Stomach (tissue), 4 donors: ENCODE results near the gene TC2N.

ENCODE experiments used
- CTCF ChIP-seq, 7 experiments: fragments of 450-650 bp in 4 of 7; fragments of 200-600 bp in 3 of 7; sonication (generic) in 3 of 7; IDR thresholded peaks; one replicate each; pipeline ENCODE4 v1.5.1; 2016 to 2019; ENCODE audit warnings: antibody characterized with exemption in 7 of 7, control low read depth in 2 of 7, mild to moderate bottlenecking in 1 of 7
- EP300 ChIP-seq: sonication (generic); formaldehyde crosslinking; IDR thresholded peaks from one replicate; pipeline ENCODE4 v1.6.1; 2017; ENCODE audit warnings: antibody characterized with exemption
- POLR2A ChIP-seq, 4 donors: fragments of 450-650 bp; IDR thresholded peaks; one replicate each; pipeline ENCODE4 v1.6.1; 2016; ENCODE audit warnings: antibody characterized with exemption in 4 of 4, control low read depth in 2 of 4, mild to moderate bottlenecking in 1 of 4, moderate library complexity in 1 of 4
- POLR2AphosphoS5 ChIP-seq, 3 donors: sonication (generic); formaldehyde crosslinking; IDR thresholded peaks; one replicate each; pipeline ENCODE4 v1.6.1; 2016; ENCODE audit warnings: antibody characterized with exemption in 3 of 3

GRCh38 chr14:91869556-91869955 is 2.2 kb upstream of the TC2N start:
- no peak for TF ChIP-seq POLR2A (IDR thresholded peaks at IDR 0.05)
- no peak for TF ChIP-seq CTCF (IDR thresholded peaks at IDR 0.05)
- TF ChIP-seq EP300 = no peak
- no peak for TF ChIP-seq POLR2AphosphoS5 (IDR thresholded peaks at IDR 0.05)
